HFFc6 (cell line): ENCODE measurements around the gene CLCNKA. TPM values are rescaled to one million over a fixed set of nuclear protein-coding genes. Genes with fewer than 3 reads are reported as not detected.

Experiments used
- DNase-seq: peaks from one replicate; pipeline ENCODE4 v3.0.0-alpha.2; 2018
- H3K27ac Mint-ChIP-seq: 2 replicates; pipeline ENCODE4 v1.8.0; 2020; ENCODE audit warnings: mild to moderate bottlenecking, mixed read lengths
- H3K27me3 Mint-ChIP-seq: 2 replicates; pipeline ENCODE4 v1.8.0; 2021; ENCODE audit warnings: mild to moderate bottlenecking, moderate library complexity, mixed read lengths; ENCODE audit not compliant: insufficient read depth
- H3K36me3 Mint-ChIP-seq: 2 replicates; pipeline ENCODE4 v1.8.0; 2021; ENCODE audit warnings: low read depth, mixed read lengths
- H3K4me1 Mint-ChIP-seq: 2 replicates; pipeline ENCODE4 v1.8.0; 2020; ENCODE audit warnings: low read depth, mixed read lengths
- H3K4me3 Mint-ChIP-seq: 2 replicates; pipeline ENCODE4 v1.8.0; 2020; ENCODE audit warnings: mild to moderate bottlenecking, moderate library complexity, mixed read lengths
- H3K9me3 Mint-ChIP-seq: 2 replicates; pipeline ENCODE4 v1.8.0; 2020; ENCODE audit warnings: mild to moderate bottlenecking, mixed read lengths
- CTCF ChIP-seq: fragments of 200-600 bp; sonication (generic); IDR thresholded peaks from 2 replicates; pipeline ENCODE4 v1.5.0; 2021; ENCODE audit warnings: antibody characterized with exemption, mild to moderate bottlenecking
- total RNA-seq, 6 experiments: library from RNA; stranded (reverse); fragmentation: NEBNext Ultra II Directional; extraction: Animal tissue kit (Norgen Biotek cat#: 25700); gene quantifications; 2 replicates in 1 of 6; 3 replicates in 5 of 6; pipeline ENCODE4 v1.2.3, GENCODE V29; 2021

Gene CLCNKA
- total RNA-seq, 6 experiments from 2014 or later, result not detected

- no peak for DNase-seq
- Mint-ChIP-seq H3K9me3 (no peaks in the 10 kb centered on the region), H3K4me3 (no peak overlapping the region), H3K36me3 (no peaks in the 10 kb centered on the region), H3K27me3 (peaks cover 6% of the 10 kb centered on the region; the same call in 1 of the 2 replicates), H3K27ac (no peak overlapping the region), H3K4me1 (no peaks in the 10 kb centered on the region)
- no peak for TF ChIP-seq CTCF
Observed at GRCh38 chr1:15993666-15994065, 28.2 kb upstream of the CLCNKA start.

DNA sequence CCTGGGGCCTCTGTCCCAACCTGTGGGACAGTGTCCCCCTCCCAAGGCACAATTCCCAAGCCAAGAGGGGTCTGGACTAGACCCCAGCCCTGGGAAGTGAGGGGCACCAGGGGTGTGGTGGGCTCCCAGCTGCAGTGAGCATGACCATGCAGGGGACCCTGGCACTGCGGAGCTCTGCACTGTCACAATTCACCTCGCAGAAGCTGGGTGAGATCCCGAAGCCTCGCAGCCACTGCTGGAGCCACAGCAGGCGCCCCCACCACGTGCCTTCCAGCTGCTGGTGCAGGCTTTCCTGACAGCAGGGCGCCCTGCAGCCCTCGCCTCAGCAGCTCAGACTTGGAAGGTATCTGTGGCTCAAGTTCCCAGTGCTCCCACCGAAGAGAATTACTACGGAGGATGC lies 27.8 kb upstream of the CLCNKA start:
- no peak for TF ChIP-seq CTCF
- no peaks in the 10 kb centered on the region for H3K36me3 Mint-ChIP-seq
- no peak for DNase-seq
- no peaks in the 10 kb centered on the region for H3K9me3 Mint-ChIP-seq
- peaks cover 11% of the 10 kb centered on the region; the same call in 1 of the 2 replicates for H3K27me3 Mint-ChIP-seq
- no peaks in the 10 kb centered on the region for H3K4me1 Mint-ChIP-seq
- no peak overlapping the region for H3K4me3 Mint-ChIP-seq
- no peak overlapping the region for H3K27ac Mint-ChIP-seq

DNA sequence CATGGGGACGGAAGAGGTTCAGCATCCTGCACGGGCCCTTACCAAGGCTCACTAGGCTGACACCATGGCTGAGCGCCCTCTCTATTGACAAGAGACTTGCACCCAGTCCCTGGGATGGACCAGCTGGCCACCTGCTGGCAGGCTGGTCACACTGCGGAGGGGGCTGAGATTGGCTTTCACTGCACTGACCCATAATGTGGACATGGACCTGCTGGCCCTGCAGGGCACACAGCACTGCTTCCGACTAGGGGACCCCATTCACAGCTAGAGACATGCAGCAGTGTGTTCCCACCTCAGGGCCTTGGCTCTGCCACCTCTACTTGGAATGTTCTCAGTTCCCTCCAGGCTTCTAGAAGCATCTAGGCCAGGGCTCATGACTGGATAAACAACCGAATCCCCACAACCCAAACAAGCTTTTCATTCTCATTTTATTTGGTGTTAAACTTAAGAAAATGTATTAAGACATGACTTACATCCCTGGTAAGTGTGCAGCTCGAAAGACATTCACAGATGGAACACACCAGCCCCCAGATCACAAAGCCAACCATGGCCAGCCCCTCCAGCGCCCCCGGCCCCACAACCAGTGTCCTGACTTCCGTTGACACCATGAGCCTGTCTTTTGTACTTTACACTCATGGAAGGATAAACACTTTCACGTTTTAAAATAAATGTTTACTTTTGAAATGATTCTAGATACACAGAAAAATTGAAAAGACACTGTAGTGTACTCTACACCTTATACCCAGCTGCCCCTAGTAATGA lies 27.1 kb upstream of the CLCNKA start:
- Mint-ChIP-seq H3K27me3 (peaks cover 11% of the 10 kb centered on the region; the same call in 1 of the 2 replicates), H3K4me1 (no peaks in the 10 kb centered on the region), H3K9me3 (no peaks in the 10 kb centered on the region), H3K36me3 (no peaks in the 10 kb centered on the region), H3K4me3 (no peak overlapping the region), H3K27ac (no peak overlapping the region)
- peak; percentile 50 for DNase-seq
- peak; percentile 91 for TF ChIP-seq CTCF

- Mint-ChIP-seq H3K27me3 (peaks cover 11% of the 10 kb centered on the region), H3K36me3 (no peaks in the 10 kb centered on the region), H3K9me3 (no peaks in the 10 kb centered on the region), H3K4me3 (no peak overlapping the region), H3K4me1 (no peaks in the 10 kb centered on the region), H3K27ac (no peak overlapping the region)
- DNase-seq, result no peak
- TF ChIP-seq CTCF, result no peak
Observed at GRCh38 chr1:15997076-15997585, 24.7 kb upstream of the CLCNKA start.

DNA sequence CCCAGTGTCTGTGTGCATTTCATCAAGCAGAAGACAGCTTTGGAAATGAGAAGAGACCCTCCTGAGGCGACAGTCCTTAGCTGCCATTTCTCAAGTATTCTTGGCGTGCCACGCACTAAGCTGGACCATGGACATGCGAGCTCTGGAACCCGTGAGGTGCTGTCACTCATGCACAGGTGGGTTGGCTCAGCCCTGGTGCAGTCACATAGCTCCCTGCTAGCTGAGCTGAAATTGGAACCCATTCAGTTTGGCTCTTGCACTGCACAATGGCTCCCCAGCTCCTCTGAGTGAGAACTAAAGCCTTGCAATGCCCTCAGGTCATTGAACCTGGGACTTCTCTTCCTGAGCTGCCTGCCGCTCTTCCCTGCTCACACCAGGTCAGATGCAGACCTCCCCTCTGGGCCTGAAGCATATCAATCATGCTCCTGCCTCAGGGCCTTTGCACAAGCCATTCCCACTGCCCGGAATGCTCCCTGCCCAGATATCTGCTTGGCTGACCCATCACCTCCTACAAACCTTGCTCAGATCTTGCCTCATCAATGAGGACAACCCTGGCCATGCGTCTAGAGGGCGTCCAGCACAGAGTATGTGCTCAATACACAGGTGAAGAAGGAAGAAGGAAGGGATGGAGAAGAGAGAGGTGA lies 24.1 kb upstream of the CLCNKA start:
- TF ChIP-seq CTCF, result no peak
- H3K27me3 Mint-ChIP-seq, result peaks cover 11% of the 10 kb centered on the region

More for the DNA sequence above, 24.1 kb upstream of the CLCNKA start:
- H3K4me1 Mint-ChIP-seq, result no peaks in the 10 kb centered on the region
- no peak for DNase-seq
- H3K9me3 Mint-ChIP-seq, result no peaks in the 10 kb centered on the region
- H3K36me3 Mint-ChIP-seq, result no peaks in the 10 kb centered on the region
- H3K27ac Mint-ChIP-seq, result no peak overlapping the region
- no peak overlapping the region for H3K4me3 Mint-ChIP-seq
